SJSA1 (cell line): ENCODE results near the gene SKI. TPM values are rescaled to one million over a fixed set of nuclear protein-coding genes. Genes with fewer than 3 reads are reported as not detected.
A peak's percentile ranks its signal among the peaks of the same experiment; 100 is the strongest.
"Not testable (repeated sequence)": the region's sequence is repeated elsewhere in the genome, so short reads cannot be mapped to it uniquely, and the experiment has no call there.

Experiments used
- DNase-seq, 2 experiments: peaks; one replicate each; pipeline ENCODE4 v3.0.0-alpha.2; 2015 to 2020; ENCODE audit warnings: low spot score in 2 of 2, low read depth in 1 of 2
- H3K27ac ChIP-seq: fragments of 250-450 bp; sonication (Bioruptor Pico); 2 replicates; pipeline ENCODE4 v1.5.1; 2020; ENCODE audit warnings: mild to moderate bottlenecking, moderate library complexity
- H3K27me3 ChIP-seq: fragments of 250-450 bp; sonication (Bioruptor Pico); replicated peaks from 2 replicates; pipeline ENCODE4 v1.5.1; 2020; ENCODE audit warnings: mild to moderate bottlenecking, moderate library complexity
- H3K36me3 ChIP-seq: fragments of 250-450 bp; sonication (Bioruptor Pico); 2 replicates; pipeline ENCODE4 v1.5.1; 2020; ENCODE audit warnings: mild to moderate bottlenecking
- H3K4me1 ChIP-seq: fragments of 250-450 bp; sonication (Bioruptor Pico); replicated peaks from 2 replicates; pipeline ENCODE4 v1.6.1; 2021; ENCODE audit warnings: mild to moderate bottlenecking
- H3K4me3 ChIP-seq: fragments of 250-450 bp; sonication (Bioruptor Pico); 2 replicates; pipeline ENCODE4 v1.5.1; 2020; ENCODE audit warnings: mild to moderate bottlenecking
- H3K9me3 ChIP-seq: fragments of 250-450 bp; sonication (Bioruptor Pico); replicated peaks from 2 replicates; pipeline ENCODE4 v1.5.1; 2020; ENCODE audit warnings: mild to moderate bottlenecking
- total RNA-seq: library from RNA; depleted of rRNA; stranded (reverse); fragments of >200 nt; shearing (Covaris generic); gene quantifications from 2 replicates; pipeline ENCODE4 v1.2.3, GENCODE V29; 2014

The SKI gene
- total RNA-seq, 1 experiment from 2014 or later: 9.6 TPM

DNA sequence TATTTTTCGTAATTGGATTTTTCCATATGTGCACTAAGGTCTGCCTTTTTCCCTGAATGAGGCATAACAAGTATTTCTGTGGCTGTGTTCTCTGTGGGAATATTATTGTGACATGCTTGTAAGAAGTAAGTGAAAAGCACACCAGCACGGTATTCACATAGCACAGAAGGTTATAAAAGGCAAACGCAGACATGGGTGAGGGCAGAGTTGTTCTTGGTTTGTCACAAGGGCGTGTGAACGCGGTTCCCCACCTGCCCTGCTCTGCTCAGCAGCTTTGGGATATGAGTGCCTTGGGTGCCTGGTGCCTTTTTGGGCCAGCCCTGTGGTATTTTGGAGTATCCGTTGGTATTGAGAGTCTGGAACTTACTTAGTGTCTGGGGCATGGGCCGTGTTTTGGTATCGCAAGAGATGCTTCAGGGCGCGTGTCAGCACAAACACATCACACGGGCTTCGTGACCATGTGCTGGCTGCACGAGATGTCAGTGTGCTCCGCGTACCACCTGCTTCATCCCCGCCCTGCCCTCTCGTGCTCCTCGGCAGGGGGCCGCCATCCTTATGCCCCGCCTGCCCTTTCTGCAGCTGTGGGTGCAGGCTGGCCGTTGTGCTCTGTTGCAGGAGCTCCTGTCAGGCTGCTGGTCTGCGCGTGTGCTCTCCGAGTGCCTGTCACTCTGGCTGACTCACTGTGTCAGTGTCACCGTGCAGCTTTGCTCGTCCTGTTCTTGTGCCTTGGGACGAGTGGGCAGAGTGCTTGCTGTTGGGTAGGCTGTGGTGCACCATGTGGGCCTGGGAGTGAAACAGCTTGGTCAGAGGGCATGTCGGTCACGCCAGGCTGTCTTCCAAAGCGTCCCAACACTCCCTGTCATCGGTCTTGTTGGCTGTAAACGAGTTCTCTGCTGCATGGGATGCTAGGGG is 15.0 kb downstream of the SKI start:
- H3K4me3 ChIP-seq: no peak overlapping the region
- H3K36me3 ChIP-seq: peaks cover 43% of the 10 kb centered on the region
- no peak overlapping the region for H3K27ac ChIP-seq
- no peaks in the 10 kb centered on the region for H3K9me3 ChIP-seq
- H3K27me3 ChIP-seq: no peaks in the 10 kb centered on the region
- DNase-seq: no peak
- H3K4me1 ChIP-seq: peaks cover 20% of the 10 kb centered on the region

DNA sequence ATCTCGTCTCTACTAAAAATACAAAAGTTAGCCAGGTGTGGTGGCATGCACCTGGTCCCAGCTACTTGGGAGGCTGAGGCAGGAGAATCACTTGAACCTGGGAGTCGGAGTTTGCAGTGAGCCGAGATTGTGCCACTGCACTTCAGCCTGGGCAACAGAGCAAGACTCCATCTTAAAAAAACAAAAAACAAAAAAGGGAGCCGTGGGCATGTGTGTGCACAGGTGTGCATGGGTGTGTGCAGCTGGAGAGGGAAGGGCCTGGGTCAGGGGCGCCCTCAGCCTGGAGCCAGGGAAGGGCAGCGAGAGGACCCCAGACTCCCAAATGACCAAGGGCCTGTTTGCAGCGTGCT is 18.9 kb downstream of the SKI start:
- H3K36me3 ChIP-seq: peaks cover 14% of the 10 kb centered on the region
- H3K27me3 ChIP-seq, H3K4me3 ChIP-seq, DNase-seq, H3K9me3 ChIP-seq: not testable (repeated sequence)
- H3K4me1 ChIP-seq: peaks cover 20% of the 10 kb centered on the region
- H3K27ac ChIP-seq: peak overlapping the region; percentile 43; the same call in 1 of the 2 replicates

DNA sequence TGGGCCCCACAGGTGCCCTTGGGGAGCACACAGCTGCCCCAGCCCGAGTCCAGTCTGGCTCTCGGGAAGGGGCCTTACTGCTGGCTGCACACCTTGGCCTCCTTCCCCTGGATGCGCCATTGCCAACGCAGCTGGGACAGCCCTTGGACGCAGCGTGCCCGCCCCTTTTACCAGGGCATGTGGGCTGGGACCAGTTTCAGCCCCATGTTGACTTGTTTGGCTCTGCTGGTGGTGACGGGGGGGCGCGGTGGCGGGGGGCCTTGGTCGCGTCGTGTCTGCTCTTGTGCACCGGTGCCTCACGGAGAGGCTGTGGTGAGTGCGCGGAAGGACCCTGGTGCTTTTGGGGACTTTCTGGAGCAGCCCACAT is 19.6 kb downstream of the SKI start:
- H3K27me3 ChIP-seq: no peaks in the 10 kb centered on the region
- H3K4me3 ChIP-seq: no peak overlapping the region
- peaks cover 20% of the 10 kb centered on the region for H3K4me1 ChIP-seq
- no peak overlapping the region for H3K27ac ChIP-seq
- H3K9me3 ChIP-seq: no peaks in the 10 kb centered on the region
- DNase-seq: no peak
- peaks cover 13% of the 10 kb centered on the region for H3K36me3 ChIP-seq

DNA sequence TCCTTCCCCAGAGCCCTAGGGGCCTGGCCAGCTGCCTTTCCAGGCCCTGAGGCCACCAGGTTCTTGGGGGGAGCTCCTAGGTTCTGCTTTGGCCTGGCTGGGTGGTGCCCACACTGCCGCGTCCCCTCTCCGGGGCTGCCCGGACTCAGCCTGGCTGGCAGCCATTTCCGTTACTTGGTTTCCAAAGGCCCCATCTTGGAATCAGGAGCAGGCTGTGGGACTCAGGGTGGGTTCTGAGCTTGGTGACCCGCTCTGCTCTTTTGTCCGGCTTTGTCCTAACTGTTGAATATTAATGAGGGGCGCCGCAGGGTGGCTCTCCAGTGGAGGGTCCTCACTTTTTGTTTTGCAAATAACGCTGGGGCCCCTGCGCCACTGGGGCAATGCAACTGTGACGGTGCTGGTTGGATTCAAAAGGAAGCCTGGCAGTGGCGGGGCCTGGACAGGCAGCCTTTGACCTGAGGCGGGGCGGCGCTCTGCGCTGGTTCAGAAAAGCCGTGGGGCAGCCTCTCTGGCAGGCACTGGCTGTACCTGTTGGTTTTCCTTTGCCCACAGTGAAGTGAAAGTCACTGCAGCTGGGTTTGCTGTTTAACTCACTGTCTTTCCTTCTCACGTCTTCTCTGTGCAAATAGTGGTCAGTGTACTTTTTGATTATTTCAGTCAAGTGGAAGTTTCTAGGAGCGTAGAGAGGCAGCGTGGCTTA is 20.2 kb downstream of the SKI start:
- Histone ChIP-seq H3K27ac (no peak overlapping the region), H3K4me1 (peaks cover 20% of the 10 kb centered on the region), H3K4me3 (no peak overlapping the region), H3K9me3 (no peaks in the 10 kb centered on the region), H3K36me3 (peaks cover 10% of the 10 kb centered on the region), H3K27me3 (no peaks in the 10 kb centered on the region)
- DNase-seq: no peak

DNA sequence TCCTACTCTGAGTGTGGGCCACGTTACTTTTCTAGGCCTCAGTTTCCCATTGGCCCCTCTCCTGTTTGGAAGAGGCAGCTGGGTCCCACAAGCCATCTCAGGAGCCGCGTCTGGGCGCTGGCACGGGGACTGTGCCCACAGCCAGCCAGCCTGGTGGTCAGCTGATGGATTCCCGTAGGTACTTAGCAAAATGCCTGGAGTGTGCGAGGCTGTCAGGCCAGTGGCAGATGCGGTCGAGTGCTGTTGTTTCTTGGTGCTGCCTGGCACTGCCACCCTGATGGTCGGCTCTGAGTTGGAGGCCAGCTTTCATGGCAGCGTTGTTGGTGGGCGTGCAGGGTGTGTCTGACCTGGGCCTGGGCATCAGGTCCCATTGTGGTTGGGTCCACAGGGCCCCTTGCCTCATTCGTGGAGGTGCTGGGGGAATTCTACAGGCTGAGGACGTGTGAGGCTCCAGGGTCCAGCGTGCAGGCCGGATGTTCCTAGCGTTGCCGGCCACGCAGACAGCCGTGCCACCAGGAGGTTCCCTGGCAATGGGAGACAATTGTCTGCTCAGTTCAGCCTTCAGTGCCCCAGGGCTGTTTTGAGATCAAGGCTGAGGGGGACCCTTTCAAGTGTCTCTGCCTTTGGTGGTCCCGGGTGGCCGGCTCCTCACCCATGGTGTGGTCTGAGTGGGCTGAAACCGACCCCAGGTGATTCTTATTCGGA is 20.9 kb downstream of the SKI start:
- Histone ChIP-seq H3K36me3 (peaks cover 17% of the 10 kb centered on the region), H3K27ac (no peak overlapping the region), H3K4me1 (peaks cover 20% of the 10 kb centered on the region), H3K9me3 (no peaks in the 10 kb centered on the region), H3K4me3 (no peak overlapping the region), H3K27me3 (no peaks in the 10 kb centered on the region)
- no peak for DNase-seq

DNA sequence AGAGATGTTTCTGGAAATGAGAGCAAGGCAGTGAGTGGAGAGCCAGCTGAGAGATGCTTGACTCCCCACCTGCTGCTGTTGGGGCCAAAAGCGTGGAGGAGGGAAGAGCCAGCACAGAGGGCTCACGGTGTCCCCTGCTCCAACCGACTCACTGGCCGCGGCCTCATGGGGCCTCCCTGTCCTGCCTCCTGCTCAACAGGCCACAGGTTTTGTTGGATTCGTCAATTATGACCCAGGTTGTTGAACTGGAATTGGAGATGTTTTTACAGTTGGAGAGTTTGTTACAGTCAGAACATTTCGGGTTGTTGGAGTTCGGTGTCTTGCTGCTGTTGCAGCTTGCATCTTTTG is 21.4 kb downstream of the SKI start:
- Histone ChIP-seq H3K4me1 (peaks cover 20% of the 10 kb centered on the region), H3K27me3 (no peaks in the 10 kb centered on the region), H3K4me3 (no peak overlapping the region), H3K36me3 (peaks cover 22% of the 10 kb centered on the region), H3K9me3 (no peaks in the 10 kb centered on the region), H3K27ac (no peak overlapping the region)
- DNase-seq: no peak

DNA sequence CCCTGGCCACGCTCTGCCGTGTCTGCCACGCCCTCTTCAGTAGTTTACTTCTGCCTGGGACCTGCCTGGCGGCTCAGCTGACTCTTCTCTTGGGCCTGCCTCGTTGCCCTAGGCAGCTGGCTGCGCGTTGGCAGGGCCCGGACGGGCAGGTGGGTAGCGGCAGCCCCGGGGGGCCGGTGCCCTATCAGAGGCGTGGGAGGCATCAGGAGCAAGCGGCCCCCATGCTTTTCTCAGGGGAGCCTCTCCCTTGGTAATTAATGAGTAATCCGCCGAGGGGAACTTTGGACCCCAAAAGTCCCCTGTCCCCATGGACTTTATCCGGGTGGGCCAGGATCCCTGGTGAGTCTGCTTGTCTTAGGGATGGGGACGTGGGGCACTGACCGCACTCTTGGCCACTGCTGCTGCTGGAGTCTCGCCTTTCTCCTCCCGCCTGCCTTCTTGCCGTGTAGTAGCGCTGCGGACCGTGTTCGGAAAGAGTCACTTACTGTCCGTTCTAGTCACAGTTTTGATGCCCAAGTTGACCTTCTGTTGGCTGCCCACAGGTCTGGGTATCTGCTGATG is 22.7 kb downstream of the SKI start:
- H3K27me3 ChIP-seq: no peaks in the 10 kb centered on the region
- peaks cover 4% of the 10 kb centered on the region; the same call in 1 of the 2 replicates for H3K9me3 ChIP-seq
- peaks cover 29% of the 10 kb centered on the region for H3K36me3 ChIP-seq
- DNase-seq: no peak
- no peak overlapping the region for H3K4me3 ChIP-seq
- peaks cover 15% of the 10 kb centered on the region for H3K4me1 ChIP-seq
- H3K27ac ChIP-seq: no peak overlapping the region

DNA sequence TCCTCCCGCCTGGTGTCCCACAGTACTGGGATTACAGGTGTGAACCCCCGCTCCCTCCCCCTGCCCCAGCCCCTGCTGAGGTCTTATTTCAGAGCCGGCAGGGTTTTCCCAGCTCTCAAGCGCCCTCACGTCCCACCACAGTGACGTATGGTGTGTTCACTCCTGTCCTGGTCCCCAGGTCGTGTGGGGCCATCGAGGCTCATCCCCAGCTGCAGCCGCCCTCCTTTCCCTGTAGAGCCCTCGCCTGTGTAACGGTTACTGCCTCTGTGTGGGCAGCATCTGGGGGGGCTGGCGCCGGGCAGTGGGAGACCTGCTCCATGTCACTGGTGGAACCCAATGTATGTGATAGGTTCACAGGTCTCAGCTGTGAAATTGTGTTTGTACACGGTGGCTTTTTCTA is 23.2 kb downstream of the SKI start:
- Histone ChIP-seq H3K27ac (no peak overlapping the region), H3K27me3 (no peaks in the 10 kb centered on the region), H3K4me3 (no peak overlapping the region), H3K4me1 (peaks cover 14% of the 10 kb centered on the region), H3K9me3 (peaks cover 4% of the 10 kb centered on the region; the same call in 1 of the 2 replicates), H3K36me3 (peaks cover 29% of the 10 kb centered on the region)
- no peak for DNase-seq

DNA sequence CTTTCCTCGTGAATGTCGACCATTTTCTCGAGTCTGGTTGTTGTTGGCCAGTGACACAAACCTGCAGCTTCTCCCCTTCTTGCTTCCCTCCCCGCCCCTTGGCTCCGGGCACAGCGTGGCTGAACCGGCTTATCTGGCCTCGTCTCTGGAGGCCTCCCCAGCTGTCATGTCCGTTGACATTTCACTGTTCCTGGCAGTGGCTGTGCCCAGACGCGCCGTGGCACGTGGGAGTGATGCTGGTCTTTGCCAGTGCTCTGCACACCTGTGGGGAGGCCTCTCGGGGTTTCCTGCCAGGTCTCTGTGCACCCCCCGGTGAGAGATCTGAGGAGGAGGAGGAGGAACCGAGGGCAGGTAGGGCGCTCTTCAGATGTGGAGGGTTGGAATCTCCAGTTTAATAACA is 23.7 kb downstream of the SKI start:
- Histone ChIP-seq H3K36me3 (peaks cover 29% of the 10 kb centered on the region), H3K9me3 (peaks cover 4% of the 10 kb centered on the region; the same call in 1 of the 2 replicates), H3K4me1 (peaks cover 14% of the 10 kb centered on the region), H3K27ac (no peak overlapping the region), H3K4me3 (no peak overlapping the region), H3K27me3 (no peaks in the 10 kb centered on the region)
- DNase-seq: no peak

DNA sequence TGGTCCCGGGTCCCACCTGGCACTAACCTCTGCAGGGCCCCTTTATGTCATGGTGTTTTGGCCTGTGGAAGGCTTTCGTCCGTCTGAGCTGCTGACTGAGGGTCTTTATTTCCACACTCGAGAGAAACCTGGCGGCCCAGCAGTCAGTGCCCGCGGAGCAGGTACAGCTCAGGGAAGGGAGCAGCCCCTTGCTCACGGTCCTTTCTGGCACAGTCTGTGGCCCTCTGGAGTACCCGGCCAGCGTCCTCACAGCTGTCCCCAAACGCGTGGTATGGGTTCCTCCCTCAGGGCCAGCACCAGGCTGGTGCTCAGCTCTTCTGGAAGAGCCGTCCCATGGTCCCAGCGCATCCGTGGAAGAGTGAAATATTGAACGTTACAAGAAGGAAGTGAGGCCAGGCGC is 24.3 kb downstream of the SKI start:
- Histone ChIP-seq H3K4me1 (peaks cover 15% of the 10 kb centered on the region), H3K4me3 (no peak overlapping the region), H3K27me3 (no peaks in the 10 kb centered on the region), H3K36me3 (peaks cover 27% of the 10 kb centered on the region), H3K27ac (no peak overlapping the region), H3K9me3 (peaks cover 4% of the 10 kb centered on the region; the same call in 1 of the 2 replicates)
- no peak for DNase-seq

DNA sequence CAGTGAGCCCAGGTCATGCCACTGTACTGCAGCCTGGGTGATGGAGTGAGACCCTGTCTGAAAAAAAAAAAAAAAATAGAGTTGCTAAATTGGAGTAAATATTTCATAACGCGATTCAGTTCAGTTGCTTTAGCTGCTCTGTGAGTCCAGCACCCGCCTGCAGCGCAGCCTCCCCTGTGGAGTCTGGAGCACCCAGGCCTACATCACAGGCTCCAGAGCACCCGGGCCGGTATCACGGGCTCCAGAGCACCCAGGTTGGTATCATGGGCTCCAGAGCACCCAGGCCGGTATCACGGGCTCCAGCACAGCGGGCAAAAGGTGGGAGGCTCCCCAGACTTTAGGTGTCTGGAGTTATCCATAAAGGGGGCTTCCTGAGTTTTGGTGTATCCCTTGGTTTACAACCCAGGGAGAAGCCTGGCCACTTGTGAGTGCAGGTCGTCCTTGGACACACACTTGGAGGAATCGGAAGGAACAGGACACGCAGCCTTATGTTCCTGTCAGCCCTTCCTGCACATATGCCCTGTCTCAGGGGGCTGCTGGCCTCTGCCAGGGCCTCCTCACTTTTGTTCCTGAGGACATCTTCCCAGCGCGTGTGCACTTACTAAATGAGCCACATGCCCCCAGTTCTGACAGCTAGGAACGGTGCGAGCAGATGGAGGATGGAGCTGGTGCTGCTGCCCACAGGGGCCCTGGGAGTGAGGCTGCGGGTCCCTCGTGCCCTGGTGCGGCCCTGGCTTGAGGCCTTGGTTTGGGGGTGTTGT is 25.1 kb downstream of the SKI start:
- Histone ChIP-seq H3K9me3 (peaks cover 4% of the 10 kb centered on the region; the same call in 1 of the 2 replicates), H3K36me3 (peaks cover 21% of the 10 kb centered on the region), H3K27ac (no peak overlapping the region), H3K4me3 (no peak overlapping the region), H3K4me1 (peaks cover 15% of the 10 kb centered on the region), H3K27me3 (no peaks in the 10 kb centered on the region)
- DNase-seq: no peak

DNA sequence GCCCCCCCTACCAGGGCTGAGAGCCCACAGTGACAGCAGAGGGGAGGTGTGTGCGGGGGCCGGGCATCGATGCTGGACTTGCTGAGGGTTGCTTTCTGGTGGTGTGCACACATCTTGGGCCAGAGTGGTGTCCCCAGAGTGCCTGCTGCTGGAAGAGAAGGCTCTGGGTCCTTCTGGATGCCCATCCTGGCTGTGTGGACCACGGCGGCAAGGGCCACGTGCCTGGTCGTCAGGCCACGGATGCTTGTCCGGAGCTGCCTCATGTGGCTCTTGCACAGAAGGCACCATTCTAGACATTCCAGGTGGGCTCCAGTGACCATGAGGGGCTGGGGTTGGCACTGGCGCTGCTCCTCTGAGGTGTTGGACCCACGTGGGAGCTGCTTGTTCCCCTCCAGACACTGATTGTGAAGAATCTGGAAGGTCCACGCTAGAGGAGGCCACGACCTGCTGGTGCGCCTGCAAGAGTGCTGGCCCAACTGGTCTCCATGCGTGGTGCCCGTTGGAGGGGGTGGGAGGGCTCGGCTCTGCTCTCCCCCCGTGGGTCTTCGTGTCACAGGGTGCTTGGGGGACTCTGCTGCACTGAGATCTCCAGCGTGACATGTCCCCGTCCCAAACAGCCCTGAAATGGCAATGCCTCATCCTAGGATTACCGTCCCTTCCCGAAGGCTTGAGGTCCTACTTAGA is 25.8 kb downstream of the SKI start:
- no peak for DNase-seq
- H3K4me1 ChIP-seq: peaks cover 15% of the 10 kb centered on the region
- H3K36me3 ChIP-seq: peaks cover 21% of the 10 kb centered on the region
- H3K27me3 ChIP-seq: no peaks in the 10 kb centered on the region
- H3K27ac ChIP-seq: no peak overlapping the region
- H3K9me3 ChIP-seq: peaks cover 4% of the 10 kb centered on the region; the same call in 1 of the 2 replicates
- no peak overlapping the region for H3K4me3 ChIP-seq

DNA sequence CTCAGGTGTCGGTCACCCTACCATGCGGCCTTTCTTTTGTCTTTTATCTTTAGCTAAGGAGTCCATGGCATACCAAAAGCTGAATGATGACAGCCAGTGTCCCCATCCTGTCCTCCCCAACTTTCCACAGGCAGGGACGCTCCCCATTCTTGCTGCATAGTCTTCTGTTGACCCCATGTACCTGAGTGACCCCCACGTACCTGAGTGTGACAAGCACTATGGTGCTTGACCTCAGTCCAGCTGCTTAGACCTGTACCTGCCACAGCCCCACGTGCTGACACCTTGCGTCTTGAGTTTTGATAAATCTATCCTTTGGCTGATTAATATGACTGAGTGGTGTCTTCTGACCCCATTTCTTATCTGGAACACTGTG is 26.9 kb downstream of the SKI start:
- Histone ChIP-seq H3K9me3 (peaks cover 4% of the 10 kb centered on the region; the same call in 1 of the 2 replicates), H3K27ac (peak overlapping the region; percentile 54), H3K36me3 (peaks cover 21% of the 10 kb centered on the region), H3K4me1 (peaks cover 15% of the 10 kb centered on the region), H3K27me3 (no peaks in the 10 kb centered on the region), H3K4me3 (no peak overlapping the region)
- DNase-seq: no peak
